Right atrium auricular region (tissue), 2 donors: ENCODE data around the gene ACE. TPM values are rescaled to one million over a fixed set of nuclear protein-coding genes. Genes with fewer than 3 reads are reported as not detected.

Experiments used
- DNase-seq: peaks from one replicate; pipeline ENCODE4 v3.0.0-alpha.2; 2019; ENCODE audit warnings: low spot score
- H3K27ac ChIP-seq, 2 donors: fragments of 200-600 bp; sonication (generic); 1 replicate in 1 of 2; 2 replicates in 1 of 2; pipeline ENCODE4 v1.5.1; 2016 to 2019
- H3K27me3 ChIP-seq, 2 donors: fragments of 200-600 bp; sonication (generic); one replicate each; pipeline versions ENCODE4 v1.5.1 to v1.6.0; 2017 to 2019
- H3K36me3 ChIP-seq: fragments of 200-600 bp; sonication (generic); one replicate; pipeline ENCODE4 v1.5.1; 2016
- H3K4me1 ChIP-seq, 2 donors: fragments of 200-600 bp; sonication (generic); one replicate each; pipeline versions ENCODE4 v1.5.1 to v1.6.0; 2017 to 2019
- H3K4me3 ChIP-seq, 2 donors: fragments of 200-600 bp; sonication (generic); 1 replicate in 1 of 2; 2 replicates in 1 of 2; pipeline ENCODE4 v1.5.1; 2017 to 2019; ENCODE audit warnings: mild to moderate bottlenecking in 1 of 2, moderate library complexity in 1 of 2
- H3K9me3 ChIP-seq, 2 donors: fragments of 200-600 bp; sonication (generic); one replicate each; pipeline ENCODE4 v1.5.1; 2019
- total RNA-seq, 2 donors: library from RNA; depleted of rRNA; stranded (reverse); fragments of >200 nt; gene quantifications; one replicate each; pipeline ENCODE4 v1.1.0, GENCODE V29; 2016
- TF ChIP-seq, protein P1 (sequence below), 2 donors: fragments of 200-600 bp; sonication (generic); IDR thresholded peaks; one replicate each; pipeline ENCODE4 v1.5.1; 2019; ENCODE audit warnings: antibody characterized with exemption in 2 of 2

ACE gene
- total RNA-seq, 2 donors from 2014 or later = 3.4 to 4.0 TPM

DNA sequence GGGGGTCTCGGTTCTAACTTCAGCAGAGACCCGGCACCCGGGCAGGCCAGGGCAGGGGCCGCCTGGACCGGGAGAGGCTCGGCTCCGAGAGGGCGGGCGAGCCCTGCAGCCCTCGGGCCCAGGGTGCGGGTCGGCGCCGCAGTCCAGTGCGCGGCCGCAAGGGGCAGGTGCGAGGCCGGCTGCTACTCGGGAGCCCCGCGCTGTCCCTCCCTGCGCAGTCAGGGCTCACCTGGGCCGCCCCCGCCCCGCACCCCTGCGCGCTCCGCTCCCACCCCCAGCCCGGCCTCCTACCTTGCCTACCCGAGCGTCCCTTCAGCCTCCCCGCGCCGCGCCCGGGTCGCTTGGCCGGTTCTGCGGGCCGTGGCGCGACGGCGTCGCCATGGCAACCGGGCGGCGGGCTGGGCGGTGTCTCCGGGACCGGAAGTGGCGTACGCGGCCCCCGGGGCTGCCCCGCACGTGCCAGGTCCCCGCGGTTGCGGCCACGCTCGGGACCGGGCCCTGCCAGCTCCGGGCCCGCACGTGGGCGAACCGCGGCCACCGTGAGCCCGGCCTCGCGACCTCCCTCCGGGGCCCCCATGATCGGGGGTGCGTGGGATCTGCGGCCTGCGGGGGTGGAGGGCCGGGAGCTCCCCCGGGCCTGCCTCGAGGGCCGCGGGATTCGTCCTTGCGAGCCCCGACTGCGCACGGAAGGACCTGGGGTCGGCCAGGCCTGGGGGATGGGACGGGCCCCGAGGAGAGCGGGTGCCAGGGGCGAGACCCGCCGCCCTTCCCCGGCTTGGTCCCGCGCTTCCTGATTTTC is 30.7 kb upstream of the ACE start, which contains the start of gene CYB561:
Gene CYB561, minus strand, starts transcription at position 353 of the 799 bp plus-strand sequence. CDS start 8,759 bp downstream, outside the sequence.
- no peak for DNase-seq
- Histone ChIP-seq H3K4me1 (peaks cover 0 to 58% of the 10 kb centered on the region in 2 donors), H3K27ac (peak within 1 kb of the TSS; percentile 76 to 77), H3K9me3 (no peaks in the 10 kb centered on the region), H3K27me3 (no peaks in the 10 kb centered on the region), H3K36me3 (no peaks in the 10 kb centered on the region), H3K4me3 (peak within 1 kb of the TSS; percentile 47 to 71)
- TF ChIP-seq, protein P1, sequence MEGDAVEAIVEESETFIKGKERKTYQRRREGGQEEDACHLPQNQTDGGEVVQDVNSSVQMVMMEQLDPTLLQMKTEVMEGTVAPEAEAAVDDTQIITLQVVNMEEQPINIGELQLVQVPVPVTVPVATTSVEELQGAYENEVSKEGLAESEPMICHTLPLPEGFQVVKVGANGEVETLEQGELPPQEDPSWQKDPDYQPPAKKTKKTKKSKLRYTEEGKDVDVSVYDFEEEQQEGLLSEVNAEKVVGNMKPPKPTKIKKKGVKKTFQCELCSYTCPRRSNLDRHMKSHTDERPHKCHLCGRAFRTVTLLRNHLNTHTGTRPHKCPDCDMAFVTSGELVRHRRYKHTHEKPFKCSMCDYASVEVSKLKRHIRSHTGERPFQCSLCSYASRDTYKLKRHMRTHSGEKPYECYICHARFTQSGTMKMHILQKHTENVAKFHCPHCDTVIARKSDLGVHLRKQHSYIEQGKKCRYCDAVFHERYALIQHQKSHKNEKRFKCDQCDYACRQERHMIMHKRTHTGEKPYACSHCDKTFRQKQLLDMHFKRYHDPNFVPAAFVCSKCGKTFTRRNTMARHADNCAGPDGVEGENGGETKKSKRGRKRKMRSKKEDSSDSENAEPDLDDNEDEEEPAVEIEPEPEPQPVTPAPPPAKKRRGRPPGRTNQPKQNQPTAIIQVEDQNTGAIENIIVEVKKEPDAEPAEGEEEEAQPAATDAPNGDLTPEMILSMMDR (IDR thresholded peaks at IDR 0.05) = peak; percentile 55 to 69

DNA sequence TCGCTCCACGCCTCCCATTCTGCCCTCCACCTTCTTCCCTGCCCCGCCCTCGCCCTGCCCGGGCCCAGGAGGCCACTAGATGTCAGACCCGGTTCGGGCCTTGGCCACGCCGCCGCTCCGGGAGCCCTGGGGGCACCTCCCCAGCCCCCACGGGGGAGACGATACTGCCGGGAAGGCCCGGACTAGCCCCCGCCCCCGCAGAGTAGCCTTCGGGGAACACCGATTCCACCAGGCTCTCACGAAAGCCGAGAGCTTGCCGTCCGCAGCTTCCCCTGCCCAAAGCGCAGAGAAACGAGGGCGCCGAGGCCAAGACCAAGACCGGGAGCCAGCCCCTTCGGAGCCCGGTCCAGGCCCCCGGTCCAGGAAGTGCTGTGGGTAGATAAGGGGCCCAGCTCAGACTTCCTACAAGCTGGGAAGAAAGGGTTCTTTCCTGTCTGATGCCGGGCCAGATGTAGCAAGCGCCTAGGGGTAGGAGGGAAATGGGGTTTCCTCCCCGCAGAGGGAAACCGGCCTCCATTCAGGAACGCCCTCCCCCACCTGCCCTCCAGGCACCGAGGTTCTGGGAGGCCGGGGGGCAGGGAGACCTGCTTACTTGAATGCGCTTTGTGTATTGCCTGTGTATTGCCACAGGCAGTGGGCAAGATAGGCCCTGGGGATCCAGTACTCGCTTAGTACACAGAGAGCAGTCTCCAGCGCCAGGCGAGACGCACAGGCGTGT is 29.9 kb upstream of the ACE start:
- Histone ChIP-seq H3K4me1 (peaks cover 0 to 56% of the 10 kb centered on the region in 2 donors), H3K27ac (peak overlapping the region; percentile 76 to 77), H3K9me3 (no peaks in the 10 kb centered on the region), H3K27me3 (no peaks in the 10 kb centered on the region), H3K4me3 (peak overlapping the region; percentile 47 to 71), H3K36me3 (no peaks in the 10 kb centered on the region)
- TF ChIP-seq, protein P1 (IDR thresholded peaks at IDR 0.05) = peak in 1 of 2 donors; percentile 48
- DNase-seq = peak; percentile 78

DNA sequence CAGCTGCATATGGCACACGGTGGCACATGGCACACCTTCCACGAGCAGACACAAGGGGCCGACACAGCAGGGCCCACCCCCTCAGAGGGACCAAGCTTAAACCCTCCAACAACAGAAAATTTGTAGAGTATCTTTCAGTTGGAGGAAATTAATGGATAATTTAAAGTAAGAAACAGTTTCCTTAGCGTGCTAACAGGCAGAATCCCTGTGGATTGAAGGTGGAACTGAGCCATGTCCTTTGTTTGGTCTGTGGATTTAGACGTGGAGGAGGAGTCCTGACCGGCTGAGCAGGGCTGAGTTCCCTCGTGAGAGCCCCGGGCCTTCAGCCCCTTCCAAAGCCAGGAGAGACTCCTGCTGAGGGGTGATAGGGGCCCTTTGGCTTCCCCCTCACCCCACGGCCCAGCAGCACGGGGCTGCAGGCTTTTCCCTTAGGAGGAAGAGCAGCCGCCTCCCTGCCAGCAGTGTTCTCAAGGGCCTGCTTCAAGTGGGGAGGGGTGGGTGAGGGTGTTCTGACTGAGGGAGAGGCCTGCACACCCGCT is 29.3 kb upstream of the ACE start:
- DNase-seq = no peak
- no peaks in the 10 kb centered on the region for H3K36me3 ChIP-seq
- H3K27me3 ChIP-seq = no peaks in the 10 kb centered on the region
- H3K4me3 ChIP-seq = peak overlapping the region in 1 of 2 donors; percentile 71
- H3K27ac ChIP-seq = peak overlapping the region; percentile 76 to 77
- peaks cover 0 to 57% of the 10 kb centered on the region in 2 donors for H3K4me1 ChIP-seq
- no peaks in the 10 kb centered on the region for H3K9me3 ChIP-seq
- TF ChIP-seq, protein P1 (IDR thresholded peaks at IDR 0.05) = no peak

DNA sequence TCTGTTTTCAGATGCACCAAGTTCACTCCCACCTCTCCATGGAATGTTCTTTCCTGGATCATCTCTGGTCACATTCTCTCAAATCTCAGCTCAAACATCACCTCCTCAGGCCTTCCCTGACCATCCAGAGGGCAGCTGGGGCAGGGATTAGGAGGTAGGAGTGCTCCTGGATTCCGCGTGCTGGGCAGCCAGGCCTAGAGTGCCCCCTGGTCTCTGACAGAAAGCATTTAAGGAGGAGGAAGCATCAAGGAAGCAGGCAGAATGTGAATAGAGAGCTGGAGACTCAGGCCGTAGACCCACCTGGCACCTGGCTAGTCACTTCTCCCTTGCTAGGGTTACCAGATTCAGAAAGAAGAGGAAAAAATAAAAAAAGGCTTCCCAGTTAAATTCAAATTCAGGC is 28.2 kb upstream of the ACE start:
- no peaks in the 10 kb centered on the region for H3K36me3 ChIP-seq

DNA sequence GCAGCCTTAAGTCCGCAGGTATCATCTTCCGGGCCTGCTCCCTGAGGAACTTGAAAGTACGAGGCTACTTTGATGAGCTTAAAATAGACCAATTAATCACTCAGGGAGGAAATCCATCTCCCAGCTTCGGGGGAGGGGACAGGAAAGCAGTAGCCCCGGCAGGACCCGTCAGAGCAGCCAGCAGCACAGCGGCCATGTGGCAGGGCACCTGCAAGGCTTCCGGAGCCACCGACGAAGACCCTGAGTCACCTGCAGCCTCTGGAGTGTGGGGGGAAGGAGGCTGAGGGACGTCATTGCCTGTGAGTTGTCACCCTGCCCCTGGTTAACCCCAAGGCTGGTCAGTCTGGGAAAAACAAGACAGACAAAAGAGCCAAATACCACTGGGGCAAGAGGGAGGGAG is 26.3 kb upstream of the ACE start:
- no peaks in the 10 kb centered on the region for H3K36me3 ChIP-seq
- H3K27ac ChIP-seq = no peak overlapping the region
- H3K9me3 ChIP-seq = no peaks in the 10 kb centered on the region
- peaks cover 0 to 49% of the 10 kb centered on the region in 2 donors for H3K4me1 ChIP-seq
- no peak for DNase-seq
- no peak overlapping the region for H3K4me3 ChIP-seq
- no peaks in the 10 kb centered on the region for H3K27me3 ChIP-seq
- TF ChIP-seq, protein P1 (IDR thresholded peaks at IDR 0.05) = no peak

More for the DNA sequence above, 28.2 kb upstream of the ACE start:
- Histone ChIP-seq H3K4me3 (no peak overlapping the region), H3K4me1 (peaks cover 0 to 56% of the 10 kb centered on the region in 2 donors), H3K27ac (no peak overlapping the region), H3K27me3 (no peaks in the 10 kb centered on the region), H3K9me3 (no peaks in the 10 kb centered on the region)
- DNase-seq = no peak
- TF ChIP-seq, protein P1 (IDR thresholded peaks at IDR 0.05) = no peak
